Spleen (tissue), 7 donors: ENCODE results near the gene BACE1-AS.

Experiments used
- POLR2A ChIP-seq, 3 donors: fragments of 450-650 bp; IDR thresholded peaks; one replicate each; pipeline ENCODE4 v1.5.1; 2017; ENCODE audit warnings: antibody characterized with exemption in 3 of 3, mild to moderate bottlenecking in 1 of 3
- POLR2AphosphoS5 ChIP-seq, 3 donors: sonication (generic); formaldehyde crosslinking; IDR thresholded peaks; one replicate each; pipeline ENCODE4 v1.5.1; 2017; ENCODE audit warnings: antibody characterized with exemption in 3 of 3
- TF ChIP-seq, protein P1 (sequence below), 11 experiments: fragments of 200-600 bp in 7 of 11; fragments of 450-650 bp in 4 of 11; sonication (generic) in 4 of 11; IDR thresholded peaks in 8 of 11; conservative IDR thresholded peaks in 3 of 11; 1 replicate in 7 of 11; 2 replicates in 4 of 11; pipeline versions ENCODE4 v1.4.0 to v1.8.0; 2016 to 2021; ENCODE audit warnings: antibody characterized with exemption in 11 of 11, inconsistent platforms in 4 of 11, mild to moderate bottlenecking in 1 of 11
- donor health status: DM: no; HTN: no; CAD: no; lungs with moderate emphysema.
- donor health status: DM: no; HTN: no; CAD: no.
- donor health status: DM: no; HTN: no; CAD: no.

DNA sequence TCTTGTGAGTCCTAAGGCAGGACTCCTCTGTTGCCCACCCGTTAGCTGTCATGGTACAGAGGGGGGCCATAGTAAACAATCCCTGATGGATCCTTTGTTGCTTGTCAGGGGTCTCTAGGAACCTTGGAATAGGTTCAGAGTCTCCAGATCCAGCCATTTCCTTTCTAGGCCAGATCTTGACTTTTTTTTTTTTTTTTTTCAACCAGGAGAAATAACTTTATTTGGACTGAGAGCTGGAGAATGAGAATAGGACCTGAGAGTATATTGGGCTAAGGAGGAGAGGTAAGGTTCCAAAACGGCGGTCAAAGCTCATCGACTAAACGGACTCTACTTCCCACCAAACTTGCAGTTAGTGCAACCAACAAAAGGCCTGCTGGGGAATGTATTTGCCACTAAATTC, 44.3 kb downstream of the BACE1-AS start:
- TF ChIP-seq POLR2A (IDR thresholded peaks at IDR 0.05) (no peak), POLR2AphosphoS5 (IDR thresholded peaks at IDR 0.05) (no peak)
- TF ChIP-seq, protein P1, sequence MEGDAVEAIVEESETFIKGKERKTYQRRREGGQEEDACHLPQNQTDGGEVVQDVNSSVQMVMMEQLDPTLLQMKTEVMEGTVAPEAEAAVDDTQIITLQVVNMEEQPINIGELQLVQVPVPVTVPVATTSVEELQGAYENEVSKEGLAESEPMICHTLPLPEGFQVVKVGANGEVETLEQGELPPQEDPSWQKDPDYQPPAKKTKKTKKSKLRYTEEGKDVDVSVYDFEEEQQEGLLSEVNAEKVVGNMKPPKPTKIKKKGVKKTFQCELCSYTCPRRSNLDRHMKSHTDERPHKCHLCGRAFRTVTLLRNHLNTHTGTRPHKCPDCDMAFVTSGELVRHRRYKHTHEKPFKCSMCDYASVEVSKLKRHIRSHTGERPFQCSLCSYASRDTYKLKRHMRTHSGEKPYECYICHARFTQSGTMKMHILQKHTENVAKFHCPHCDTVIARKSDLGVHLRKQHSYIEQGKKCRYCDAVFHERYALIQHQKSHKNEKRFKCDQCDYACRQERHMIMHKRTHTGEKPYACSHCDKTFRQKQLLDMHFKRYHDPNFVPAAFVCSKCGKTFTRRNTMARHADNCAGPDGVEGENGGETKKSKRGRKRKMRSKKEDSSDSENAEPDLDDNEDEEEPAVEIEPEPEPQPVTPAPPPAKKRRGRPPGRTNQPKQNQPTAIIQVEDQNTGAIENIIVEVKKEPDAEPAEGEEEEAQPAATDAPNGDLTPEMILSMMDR (IDR thresholded peaks at IDR 0.05 in 8 of 11, conservative IDR thresholded peaks at IDR 0.05 in 3 of 11): no peak
